ENCODE data around the gene CCDC18. TPM values are rescaled to one million over a fixed set of nuclear protein-coding genes. Genes with fewer than 3 reads are reported as not detected.
"Not testable (repeated sequence)": the region's sequence is repeated elsewhere in the genome, so short reads cannot be mapped to it uniquely, and the experiment has no call there.

CCDC18 gene
- total RNA-seq, 1 donor from 2014 or later, result 7.2 TPM

- no peak for ATAC-seq
- no peak for DNase-seq (ENCODE audit: low spot score)
- intact Hi-C loops (cut with DNase I), result no loop called here
These were observed 95.2 kb downstream of the CCDC18 start for GRCh38 chr1:93275634-93276295.

DNA sequence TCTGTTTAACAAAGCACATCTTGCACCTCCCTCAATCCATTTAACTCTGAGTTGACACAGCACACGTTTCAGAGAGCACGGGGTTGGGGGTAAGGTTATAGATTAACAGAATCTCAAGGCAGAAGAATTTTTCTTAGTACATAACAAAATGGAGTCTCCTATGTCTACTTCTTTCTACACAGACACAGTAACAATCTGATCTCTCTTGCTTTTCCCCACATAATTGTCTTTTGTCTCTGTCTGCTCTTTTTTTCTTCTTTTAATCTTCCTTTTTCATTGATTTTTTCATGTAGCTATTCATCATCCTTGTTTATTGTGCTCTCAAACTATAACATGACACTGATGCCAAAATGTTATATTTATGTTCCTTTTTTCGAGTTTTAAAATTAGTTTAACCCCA lies 97.0 kb downstream of the CCDC18 start:
- DNase-seq (ENCODE audit: low spot score); intact Hi-C loops (cut with DNase I); ATAC-seq: not testable (repeated sequence)

GRCh38 chr1:93283496-93283895 lies 103.0 kb downstream of the CCDC18 start:
- DNase-seq (ENCODE audit: low spot score), result no peak
- no peak for ATAC-seq
- intact Hi-C loops (cut with DNase I), result no loop called here

GRCh38 chr1:93288558-93288957 lies 108.0 kb downstream of the CCDC18 start:
- no peak for ATAC-seq
- intact Hi-C loops (cut with DNase I), result no loop called here
- no peak for DNase-seq (ENCODE audit: low spot score)

DNA sequence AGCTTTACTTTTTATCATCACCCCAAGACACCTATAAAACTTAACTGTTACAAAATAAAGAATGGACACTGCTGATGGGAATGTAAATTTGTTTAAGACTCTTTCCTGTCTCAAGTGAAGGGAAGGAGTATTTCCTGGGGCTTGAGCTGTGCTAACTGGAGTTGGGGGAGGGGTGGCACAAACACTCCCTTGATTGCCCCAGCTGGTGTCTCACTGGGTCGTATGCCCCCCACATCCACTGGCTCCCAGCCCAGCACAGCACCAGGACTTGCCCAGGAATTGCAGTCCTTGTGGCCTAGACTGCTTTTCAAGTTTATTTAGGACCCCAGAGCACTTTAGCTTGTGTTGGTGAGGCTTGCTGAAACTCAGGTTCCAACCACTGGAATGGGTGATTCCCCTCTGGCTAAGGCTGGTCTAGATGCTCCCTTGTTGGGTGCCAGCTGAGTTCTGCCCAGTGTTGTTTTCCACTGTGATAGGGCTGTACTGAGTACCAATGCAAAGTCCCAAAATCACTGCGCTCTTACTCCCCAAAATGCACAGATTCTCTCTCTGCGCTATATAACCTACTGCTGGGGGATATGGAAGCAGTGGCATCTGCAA lies 116.1 kb downstream of the CCDC18 start:
- intact Hi-C loops (cut with DNase I), result no loop called here
- no peak for ATAC-seq

GRCh38 chr1:93301131-93301530 lies 120.6 kb downstream of the CCDC18 start:
- ATAC-seq (no peak), DNase-seq (ENCODE audit: low spot score) (no peak)
- intact Hi-C loops (cut with DNase I), result no loop called here

More for the DNA sequence above, 116.1 kb downstream of the CCDC18 start:
- no peak for DNase-seq (ENCODE audit: low spot score)

GRCh38 chr1:93302078-93302477 lies 121.6 kb downstream of the CCDC18 start:
- DNase-seq (ENCODE audit: low spot score) (no peak), ATAC-seq (no peak)
- intact Hi-C loops (cut with DNase I), result no loop called here

- ATAC-seq, result peak; percentile 67
- intact Hi-C loops (cut with DNase I), result no loop called here
- peak; percentile 65 for DNase-seq (ENCODE audit: low spot score)
These were observed 124.2 kb downstream of the CCDC18 start for GRCh38 chr1:93304716-93305138.

GRCh38 chr1:93306920-93307319 lies 126.4 kb downstream of the CCDC18 start:
- intact Hi-C loops (cut with DNase I), result no loop called here
- DNase-seq (ENCODE audit: low spot score) (no peak), ATAC-seq (no peak)

GRCh38 chr1:93313026-93313425 lies 132.5 kb downstream of the CCDC18 start:
- no peak for DNase-seq (ENCODE audit: low spot score)
- ATAC-seq, result no peak
- intact Hi-C loops (cut with DNase I), result no loop called here

GRCh38 chr1:93317207-93317606 lies 136.7 kb downstream of the CCDC18 start:
- intact Hi-C loops (cut with DNase I), result no loop called here

DNA sequence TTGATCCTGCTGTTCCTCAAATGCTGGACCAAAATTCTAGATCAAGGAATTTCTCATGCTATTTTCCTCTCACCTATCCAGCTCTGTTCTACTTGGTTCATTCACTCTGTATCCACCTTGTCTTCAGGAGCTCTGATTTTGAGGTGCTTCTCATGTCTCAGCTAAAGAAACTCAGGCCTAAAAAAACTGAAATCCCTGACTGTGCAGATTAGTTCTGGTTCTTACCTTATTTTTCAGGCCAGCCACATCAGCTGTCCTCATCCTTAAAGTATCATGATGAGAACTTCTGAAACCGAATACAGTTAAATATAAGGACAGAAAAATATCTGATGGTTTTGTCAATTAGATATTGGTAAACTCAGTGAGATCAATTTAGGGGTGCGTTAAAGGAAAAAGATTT lies 137.4 kb downstream of the CCDC18 start:
- intact Hi-C loops (cut with DNase I), result no loop called here
- no peak for DNase-seq (ENCODE audit: low spot score)
- no peak for ATAC-seq

More at GRCh38 chr1:93317207-93317606, 136.7 kb downstream of the CCDC18 start:
- DNase-seq (ENCODE audit: low spot score) (no peak), ATAC-seq (peak; percentile 73)

DNA sequence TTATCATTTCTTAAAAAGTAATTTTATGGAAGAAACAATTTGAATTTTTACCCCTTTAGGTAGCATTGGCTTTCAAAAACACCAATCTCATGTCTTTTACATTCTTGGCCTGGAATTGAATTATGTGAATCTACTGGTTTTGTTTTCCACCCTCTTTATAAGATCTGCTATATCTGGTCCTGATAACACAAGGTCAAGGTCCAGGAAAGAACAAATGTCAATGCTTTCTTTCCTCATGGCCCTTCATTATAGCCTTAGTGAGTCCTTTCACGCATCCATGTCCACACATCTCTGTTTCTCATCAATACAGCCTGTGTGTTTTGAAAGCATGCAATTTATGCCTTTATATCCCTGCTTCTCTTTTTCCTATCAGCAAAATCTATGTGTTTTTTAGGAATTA lies 141.2 kb downstream of the CCDC18 start:
- DNase-seq (ENCODE audit: low spot score) (no peak), ATAC-seq (no peak)
- intact Hi-C loops (cut with DNase I), result no loop called here

- intact Hi-C loops (cut with DNase I), result no loop called here
- DNase-seq (ENCODE audit: low spot score), result no peak
- no peak for ATAC-seq
These were observed 141.8 kb downstream of the CCDC18 start for GRCh38 chr1:93322349-93322748.

GRCh38 chr1:93323185-93323820 lies 142.8 kb downstream of the CCDC18 start:
- no peak for ATAC-seq
- intact Hi-C loops (cut with DNase I), result no loop called here
- DNase-seq (ENCODE audit: low spot score), result no peak

GRCh38 chr1:93324486-93325464 lies 144.3 kb downstream of the CCDC18 start:
- intact Hi-C loops (cut with DNase I), result no loop called here
- ATAC-seq (no peak), DNase-seq (ENCODE audit: low spot score) (no peak)

All from sciatic nerve (tissue), 2 donors.